ENCODE measurements around the gene SLC22A3.

DNA sequence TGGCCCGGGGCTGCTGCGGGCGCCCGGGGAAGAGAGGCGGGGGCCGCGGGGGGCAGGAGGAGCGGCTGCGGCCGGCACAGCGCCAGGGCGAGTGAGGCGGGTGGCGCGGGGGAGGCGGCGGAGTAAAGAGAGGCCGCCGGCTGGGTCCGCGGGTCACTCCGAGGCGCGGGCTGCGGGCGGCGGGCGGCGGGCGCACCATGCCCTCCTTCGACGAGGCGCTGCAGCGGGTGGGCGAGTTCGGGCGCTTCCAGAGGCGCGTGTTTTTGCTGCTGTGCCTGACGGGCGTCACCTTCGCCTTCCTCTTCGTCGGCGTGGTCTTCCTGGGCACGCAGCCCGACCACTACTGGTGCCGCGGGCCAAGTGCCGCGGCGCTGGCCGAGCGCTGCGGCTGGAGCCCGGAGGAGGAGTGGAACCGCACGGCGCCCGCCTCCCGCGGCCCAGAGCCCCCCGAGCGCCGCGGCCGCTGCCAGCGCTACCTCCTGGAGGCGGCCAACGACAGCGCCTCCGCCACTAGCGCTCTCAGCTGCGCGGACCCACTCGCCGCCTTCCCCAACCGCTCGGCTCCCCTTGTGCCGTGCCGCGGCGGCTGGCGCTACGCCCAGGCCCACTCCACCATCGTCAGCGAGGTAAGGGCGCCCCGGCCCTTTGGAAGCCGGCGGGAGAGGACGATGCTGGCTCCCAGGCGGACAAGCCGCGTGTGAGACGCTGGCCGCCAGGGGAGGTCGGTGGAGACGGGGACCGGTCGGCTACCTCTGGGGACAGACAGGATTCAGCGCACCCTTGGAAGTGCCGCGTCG, at the start of gene SLC22A3:
- TF ChIP-seq, protein P1, sequence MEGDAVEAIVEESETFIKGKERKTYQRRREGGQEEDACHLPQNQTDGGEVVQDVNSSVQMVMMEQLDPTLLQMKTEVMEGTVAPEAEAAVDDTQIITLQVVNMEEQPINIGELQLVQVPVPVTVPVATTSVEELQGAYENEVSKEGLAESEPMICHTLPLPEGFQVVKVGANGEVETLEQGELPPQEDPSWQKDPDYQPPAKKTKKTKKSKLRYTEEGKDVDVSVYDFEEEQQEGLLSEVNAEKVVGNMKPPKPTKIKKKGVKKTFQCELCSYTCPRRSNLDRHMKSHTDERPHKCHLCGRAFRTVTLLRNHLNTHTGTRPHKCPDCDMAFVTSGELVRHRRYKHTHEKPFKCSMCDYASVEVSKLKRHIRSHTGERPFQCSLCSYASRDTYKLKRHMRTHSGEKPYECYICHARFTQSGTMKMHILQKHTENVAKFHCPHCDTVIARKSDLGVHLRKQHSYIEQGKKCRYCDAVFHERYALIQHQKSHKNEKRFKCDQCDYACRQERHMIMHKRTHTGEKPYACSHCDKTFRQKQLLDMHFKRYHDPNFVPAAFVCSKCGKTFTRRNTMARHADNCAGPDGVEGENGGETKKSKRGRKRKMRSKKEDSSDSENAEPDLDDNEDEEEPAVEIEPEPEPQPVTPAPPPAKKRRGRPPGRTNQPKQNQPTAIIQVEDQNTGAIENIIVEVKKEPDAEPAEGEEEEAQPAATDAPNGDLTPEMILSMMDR (IDR thresholded peaks at IDR 0.05 in 2 of 3, conservative IDR thresholded peaks at IDR 0.05 in 1 of 3; ENCODE audit: borderline replicate concordance in 1 of 3, insufficient read depth in 1 of 3, low read depth in 2 of 3, low read length in 2 of 3), result no peak
- TF ChIP-seq SRF (IDR thresholded peaks at IDR 0.05; ENCODE audit: low read depth), result no peak
